Chondrocyte (in vitro differentiated cells): Measurements from ENCODE around the gene PRKCI. TPM values are rescaled to one million over a fixed set of nuclear protein-coding genes. Genes with fewer than 3 reads are reported as not detected.
"Not testable (repeated sequence)": the region's sequence is repeated elsewhere in the genome, so short reads cannot be mapped to it uniquely, and the experiment has no call there.

Experiments
- DNase-seq: peaks from one replicate; pipeline ENCODE4 v3.0.0; 2021; ENCODE audit warnings: mixed read lengths, low spot score
- H3K27ac Mint-ChIP-seq: one replicate; pipeline ENCODE4 v1.8.0; 2021; ENCODE audit warnings: mild to moderate bottlenecking, moderate library complexity, mixed read lengths; ENCODE audit not compliant: unreplicated experiment
- H3K27me3 Mint-ChIP-seq: 2 replicates; pipeline ENCODE4 v1.8.0; 2021; ENCODE audit warnings: low read depth, mixed read lengths
- H3K36me3 Mint-ChIP-seq: 2 replicates; pipeline ENCODE4 v1.8.0; 2021; ENCODE audit warnings: low read depth, mixed read lengths
- H3K4me1 Mint-ChIP-seq: 2 replicates; pipeline ENCODE4 v1.8.0; 2021; ENCODE audit warnings: low read depth, mild to moderate bottlenecking, mixed read lengths
- H3K4me3 Mint-ChIP-seq: one replicate; pipeline ENCODE4 v1.8.0; 2021; ENCODE audit warnings: mild to moderate bottlenecking, moderate library complexity, mixed read lengths; ENCODE audit not compliant: unreplicated experiment
- H3K9me3 Mint-ChIP-seq: 2 replicates; pipeline ENCODE4 v1.8.0; 2021; ENCODE audit warnings: low read depth, mixed read lengths
- total RNA-seq: library from RNA; stranded (reverse); gene quantifications from 3 replicates; pipeline ENCODE4 v1.2.1, GENCODE V29; 2021
- TF ChIP-seq, protein P1 (sequence below): fragments of 200-600 bp; sonication (generic); IDR thresholded peaks from 2 replicates; pipeline ENCODE4 v1.5.0; 2021; ENCODE audit warnings: antibody characterized with exemption, mild to moderate bottlenecking, moderate library complexity

Gene PRKCI
- total RNA-seq, 1 donor from 2014 or later, result 59.8 TPM

DNA sequence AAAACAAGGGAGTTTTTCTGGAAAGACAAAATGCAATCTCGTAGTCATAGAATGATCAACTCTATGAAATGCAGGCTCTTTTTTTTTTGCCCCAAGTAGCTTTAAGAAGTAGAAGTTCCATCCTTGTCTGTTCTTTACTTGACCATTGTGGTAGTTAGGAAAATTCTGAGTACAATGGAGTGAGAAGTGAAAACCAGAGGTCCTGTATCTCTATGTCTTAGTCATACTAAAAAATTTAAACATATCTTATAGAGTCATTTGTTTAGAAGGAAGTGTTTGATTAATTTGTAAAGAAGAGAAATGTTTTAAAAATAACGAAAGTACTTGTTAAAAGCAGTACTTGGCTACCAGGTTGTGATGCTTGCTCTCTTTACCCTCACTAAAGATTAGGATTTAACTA, 52.4 kb downstream of the PRKCI start:
- H3K4me1 Mint-ChIP-seq, result peaks cover 13% of the 10 kb centered on the region
- TF ChIP-seq, protein P1, sequence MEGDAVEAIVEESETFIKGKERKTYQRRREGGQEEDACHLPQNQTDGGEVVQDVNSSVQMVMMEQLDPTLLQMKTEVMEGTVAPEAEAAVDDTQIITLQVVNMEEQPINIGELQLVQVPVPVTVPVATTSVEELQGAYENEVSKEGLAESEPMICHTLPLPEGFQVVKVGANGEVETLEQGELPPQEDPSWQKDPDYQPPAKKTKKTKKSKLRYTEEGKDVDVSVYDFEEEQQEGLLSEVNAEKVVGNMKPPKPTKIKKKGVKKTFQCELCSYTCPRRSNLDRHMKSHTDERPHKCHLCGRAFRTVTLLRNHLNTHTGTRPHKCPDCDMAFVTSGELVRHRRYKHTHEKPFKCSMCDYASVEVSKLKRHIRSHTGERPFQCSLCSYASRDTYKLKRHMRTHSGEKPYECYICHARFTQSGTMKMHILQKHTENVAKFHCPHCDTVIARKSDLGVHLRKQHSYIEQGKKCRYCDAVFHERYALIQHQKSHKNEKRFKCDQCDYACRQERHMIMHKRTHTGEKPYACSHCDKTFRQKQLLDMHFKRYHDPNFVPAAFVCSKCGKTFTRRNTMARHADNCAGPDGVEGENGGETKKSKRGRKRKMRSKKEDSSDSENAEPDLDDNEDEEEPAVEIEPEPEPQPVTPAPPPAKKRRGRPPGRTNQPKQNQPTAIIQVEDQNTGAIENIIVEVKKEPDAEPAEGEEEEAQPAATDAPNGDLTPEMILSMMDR, result no peak
- DNase-seq, result no peak
- no peak overlapping the region for H3K27ac Mint-ChIP-seq
- H3K36me3 Mint-ChIP-seq, result peaks cover 31% of the 10 kb centered on the region
- no peak overlapping the region for H3K4me3 Mint-ChIP-seq
- no peaks in the 10 kb centered on the region for H3K27me3 Mint-ChIP-seq
- no peaks in the 10 kb centered on the region for H3K9me3 Mint-ChIP-seq

DNA sequence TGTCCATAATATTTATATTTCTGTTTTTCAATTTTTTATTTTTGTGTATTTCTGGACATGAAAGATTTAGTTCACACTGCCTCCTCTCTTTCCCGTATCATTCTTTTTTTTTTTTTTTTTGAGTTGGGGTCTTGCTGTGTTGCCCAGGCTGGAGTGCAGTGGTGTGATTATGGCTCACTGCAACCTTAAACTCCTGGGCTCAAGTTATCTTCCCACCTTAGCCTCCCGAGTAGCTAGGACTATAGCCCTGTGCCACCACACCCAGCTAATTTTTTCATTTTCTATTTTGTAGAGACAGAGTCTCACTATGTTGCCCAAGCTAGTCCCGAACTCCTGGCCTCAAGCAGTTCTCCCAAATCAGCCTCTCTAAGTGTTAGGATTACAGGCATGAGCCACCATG, 53.6 kb downstream of the PRKCI start:
- Mint-ChIP-seq H3K36me3 (peaks cover 32% of the 10 kb centered on the region), H3K27ac (no peak overlapping the region), H3K4me3 (no peak overlapping the region), H3K9me3 (no peaks in the 10 kb centered on the region), H3K4me1 (peaks cover 13% of the 10 kb centered on the region), H3K27me3 (no peaks in the 10 kb centered on the region)
- no peak for DNase-seq
- TF ChIP-seq, protein P1, result no peak

DNA sequence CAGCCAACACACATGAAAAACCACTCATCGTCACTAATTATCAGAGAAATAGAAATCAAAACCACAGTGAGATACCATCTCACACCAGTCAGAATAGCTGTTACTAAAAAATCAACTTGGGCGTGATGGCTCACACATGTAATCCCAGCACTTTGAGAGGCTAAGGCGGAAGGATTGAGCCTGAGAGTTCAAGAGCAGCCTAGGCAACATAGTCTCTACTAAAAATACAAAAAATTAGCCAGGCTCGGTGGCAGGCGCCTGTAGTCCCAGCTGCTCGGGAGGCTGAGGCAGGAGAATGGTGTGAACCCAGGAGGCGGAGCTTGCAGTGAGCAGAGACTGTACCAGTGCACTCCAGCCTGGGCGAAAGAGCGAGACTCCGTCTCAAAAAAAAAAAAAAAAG, 55.1 kb downstream of the PRKCI start:
- H3K9me3 Mint-ChIP-seq, H3K4me3 Mint-ChIP-seq: not testable (repeated sequence)
- peak overlapping the region; percentile 22 for H3K27ac Mint-ChIP-seq

DNA sequence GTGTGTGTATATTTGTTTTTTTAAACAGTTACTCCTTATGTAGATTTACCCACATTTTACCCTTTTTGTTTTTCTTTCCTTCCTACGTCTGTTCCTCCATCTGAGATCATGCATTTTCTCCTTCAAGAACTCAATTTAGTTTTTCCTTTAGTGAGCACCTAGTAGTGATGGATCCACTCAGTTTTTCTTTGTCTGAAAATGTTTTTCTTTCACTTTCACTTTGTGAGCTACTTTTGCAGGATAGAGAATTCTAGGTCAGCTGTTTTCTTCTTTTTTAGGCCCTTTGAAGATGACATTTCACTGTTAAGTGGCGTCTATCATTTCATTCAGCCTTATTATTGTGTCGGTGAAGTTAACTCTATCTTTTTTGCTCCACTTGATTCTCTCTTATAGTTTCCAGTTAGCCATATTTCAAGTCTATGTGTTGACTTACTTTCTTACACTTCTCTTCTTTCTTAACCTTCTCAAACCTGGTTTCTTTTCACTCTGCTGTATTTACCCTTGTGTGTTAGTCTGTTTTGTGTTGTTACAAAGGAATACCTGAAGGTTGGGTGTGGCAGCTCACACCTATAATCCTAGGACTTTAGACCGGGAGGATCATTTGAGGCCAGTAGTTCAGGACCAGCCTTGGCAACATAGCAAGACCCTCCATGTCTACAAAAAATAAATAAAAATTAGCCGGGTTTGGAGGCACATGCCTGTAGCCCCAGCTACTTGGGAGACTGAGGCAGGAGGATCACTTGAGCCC, 55.8 kb downstream of the PRKCI start:
- Mint-ChIP-seq H3K4me3 (peak overlapping the region; percentile 46), H3K27ac (peak overlapping the region; percentile 86), H3K9me3 (no peaks in the 10 kb centered on the region), H3K4me1 (peaks cover 13% of the 10 kb centered on the region), H3K36me3 (peaks cover 29% of the 10 kb centered on the region), H3K27me3 (no peaks in the 10 kb centered on the region)
- TF ChIP-seq, protein P1, result no peak
- DNase-seq, result no peak

More for the DNA sequence above, 55.1 kb downstream of the PRKCI start:
- not testable (repeated sequence) for H3K27me3 Mint-ChIP-seq, DNase-seq
- peaks cover 28% of the 10 kb centered on the region for H3K36me3 Mint-ChIP-seq
- peaks cover 13% of the 10 kb centered on the region for H3K4me1 Mint-ChIP-seq

DNA sequence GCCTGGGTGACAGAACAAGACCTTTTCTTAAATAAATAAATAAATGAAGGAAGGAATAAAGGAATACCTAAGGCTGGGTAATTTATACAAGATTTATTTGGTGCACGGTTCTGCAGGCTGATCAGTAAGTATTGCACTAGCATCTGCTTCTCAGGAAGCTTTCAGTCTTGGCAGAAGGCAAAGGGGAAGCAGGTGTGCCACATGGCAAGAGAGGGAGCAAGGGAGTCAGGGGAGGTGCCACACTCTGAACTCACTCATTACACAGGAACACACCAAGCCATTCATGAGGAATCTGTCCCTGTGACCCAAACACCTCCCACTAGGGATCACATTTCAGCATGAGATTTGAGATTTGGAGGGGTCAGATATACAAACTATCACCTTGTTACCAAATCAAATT, 56.4 kb downstream of the PRKCI start:
- Mint-ChIP-seq H3K36me3 (peaks cover 30% of the 10 kb centered on the region), H3K4me1 (peaks cover 13% of the 10 kb centered on the region), H3K27me3 (no peaks in the 10 kb centered on the region), H3K27ac (no peak overlapping the region), H3K4me3 (no peak overlapping the region), H3K9me3 (no peaks in the 10 kb centered on the region)
- TF ChIP-seq, protein P1, result no peak
- no peak for DNase-seq

DNA sequence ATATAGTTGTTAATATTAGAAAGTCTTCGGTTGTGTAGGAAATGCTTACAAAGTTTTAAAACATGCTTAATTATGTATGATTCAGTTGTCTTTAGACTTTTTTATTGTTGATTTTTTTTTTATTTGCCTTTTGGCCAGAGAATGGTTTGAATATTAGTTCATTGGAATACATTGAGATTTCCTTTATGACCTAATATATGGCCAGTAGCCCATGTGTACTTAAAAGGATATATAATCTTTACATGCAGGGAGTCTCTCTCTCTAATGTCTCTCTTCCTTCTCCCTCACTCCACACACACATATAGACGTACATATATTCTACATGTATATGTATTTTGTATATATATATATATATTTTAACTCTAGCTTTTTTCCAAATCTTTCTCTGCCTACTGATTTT, 68.0 kb downstream of the PRKCI start:
- no peaks in the 10 kb centered on the region for H3K27me3 Mint-ChIP-seq
- TF ChIP-seq, protein P1, result no peak
- H3K9me3 Mint-ChIP-seq, result no peaks in the 10 kb centered on the region
- peaks cover 10% of the 10 kb centered on the region for H3K36me3 Mint-ChIP-seq
- no peaks in the 10 kb centered on the region for H3K4me1 Mint-ChIP-seq
- DNase-seq, result no peak
- H3K27ac Mint-ChIP-seq, result no peak overlapping the region
- no peak overlapping the region for H3K4me3 Mint-ChIP-seq
